HepG2 (cell line): ENCODE data around the gene MED19. TPM values are rescaled to one million over a fixed set of nuclear protein-coding genes. Genes with fewer than 3 reads are reported as not detected.

Experiments
- BCL6 ChIP-seq: IDR thresholded peaks from 2 replicates; pipeline ENCODE4 v1.6.1; 2016; ENCODE audit warnings: missing genetic modification reagents, missing compliant biosample characterization
- KMT2A ChIP-seq: sonication (generic); formaldehyde crosslinking; IDR thresholded peaks from 2 replicates; pipeline ENCODE4 v1.4.0; 2020; ENCODE audit warnings: missing genetic modification reagents
- MAF1 ChIP-seq: sonication (generic); formaldehyde crosslinking; IDR thresholded peaks from 2 replicates; pipeline ENCODE4 v1.5.0; 2020; ENCODE audit warnings: missing genetic modification reagents, borderline replicate concordance
- MEIS1 ChIP-seq: sonication (generic); formaldehyde crosslinking; IDR thresholded peaks from 2 replicates; pipeline ENCODE4 v1.9.0; 2021; ENCODE audit warnings: mild to moderate bottlenecking, missing genetic modification reagents, moderate library complexity, borderline replicate concordance
- MTA1 ChIP-seq: sonication (generic); formaldehyde crosslinking; IDR thresholded peaks from 2 replicates; pipeline ENCODE4 v1.4.0; 2020; ENCODE audit warnings: missing genetic modification reagents, mild to moderate bottlenecking, borderline replicate concordance
- MXD3 ChIP-seq: IDR thresholded peaks from 2 replicates; pipeline ENCODE4 v1.6.1; 2016; ENCODE audit warnings: mild to moderate bottlenecking, missing biosample characterization, missing genetic modification reagents
- POLR2G ChIP-seq: fragments of 200-400 bp; formaldehyde crosslinking; IDR thresholded peaks from 2 replicates; pipeline ENCODE4 v1.6.1; 2018; ENCODE audit warnings: mild to moderate bottlenecking, low read depth, low read length, moderate library complexity
- RAD21 ChIP-seq: fragments of 450-650 bp; formaldehyde crosslinking; IDR thresholded peaks from 2 replicates; pipeline ENCODE4 v1.5.0; 2020; ENCODE audit warnings: mild to moderate bottlenecking
- RARA ChIP-seq: IDR thresholded peaks from 2 replicates; pipeline ENCODE4 v1.6.1; 2016; ENCODE audit warnings: missing genetic modification reagents, missing compliant biosample characterization
- RARG ChIP-seq: sonication (generic); formaldehyde crosslinking; IDR thresholded peaks from 2 replicates; pipeline ENCODE4 v1.4.0; 2020; ENCODE audit warnings: low read depth, mild to moderate bottlenecking, missing genetic modification reagents
- RELA ChIP-seq: sonication (generic); formaldehyde crosslinking; IDR thresholded peaks from 2 replicates; pipeline ENCODE4 v1.4.0; 2020; ENCODE audit warnings: missing genetic modification reagents
- SMYD3 ChIP-seq: sonication (generic); formaldehyde crosslinking; IDR thresholded peaks from 2 replicates; pipeline ENCODE4 v1.8.1; 2023; ENCODE audit warnings: mild to moderate bottlenecking, missing genetic modification reagents
- THAP11 ChIP-seq: IDR thresholded peaks from 2 replicates; pipeline ENCODE4 v1.6.1; 2016; ENCODE audit warnings: missing biosample characterization, missing genetic modification reagents
- THAP9 ChIP-seq: sonication (generic); formaldehyde crosslinking; IDR thresholded peaks from 2 replicates; pipeline ENCODE4; 2020; ENCODE audit warnings: missing genetic modification reagents, mild to moderate bottlenecking, borderline replicate concordance
- ZFP91 ChIP-seq: sonication (generic); formaldehyde crosslinking; IDR thresholded peaks from 2 replicates; pipeline ENCODE4 v1.9.0; 2022; ENCODE audit warnings: missing genetic modification reagents, mild to moderate bottlenecking, borderline replicate concordance
- ZNF10 ChIP-seq: sonication (generic); formaldehyde crosslinking; IDR thresholded peaks from 2 replicates; pipeline ENCODE4 v1.4.0; 2020; ENCODE audit warnings: mild to moderate bottlenecking, low read depth, missing genetic modification reagents, borderline replicate concordance
- ZNF180 ChIP-seq: sonication (generic); formaldehyde crosslinking; IDR thresholded peaks from 2 replicates; pipeline ENCODE4 v1.4.0; 2020; ENCODE audit warnings: low read depth, missing genetic modification reagents, borderline replicate concordance
- ZNF44 ChIP-seq: sonication (generic); formaldehyde crosslinking; IDR thresholded peaks from 2 replicates; pipeline ENCODE4 v1.5.1; 2020; ENCODE audit warnings: mild to moderate bottlenecking, missing genetic modification reagents
- ZNF503 ChIP-seq: sonication (generic); formaldehyde crosslinking; IDR thresholded peaks from 2 replicates; pipeline ENCODE4 v1.4.0; 2020; ENCODE audit warnings: missing genetic modification reagents
- ZSCAN31 ChIP-seq: sonication (generic); formaldehyde crosslinking; IDR thresholded peaks from 2 replicates; pipeline ENCODE4 v1.5.0; 2020; ENCODE audit warnings: low read depth, mild to moderate bottlenecking, missing genetic modification reagents
- polyA plus RNA-seq, 8 experiments: library from polyadenylated mRNA; depleted of rRNA in 3 of 8; stranded (reverse) in 7 of 8; unstranded in 1 of 8; fragments of >200 nt; fragmentation: Illumina TruSeq in 4 of 8; extraction: Trizol in 4 of 8; gene quantifications; 2 replicates each; pipeline versions ENCODE4 v1.2.1 to v1.2.3, GENCODE V29; 2011 to 2016; ENCODE audit warnings: low read depth in 4 of 8, missing spikeins in 1 of 8, mixed read lengths in 1 of 8; ENCODE audit not compliant: insufficient read depth in 1 of 8
- total RNA-seq, 5 experiments: library from RNA; depleted of rRNA; stranded (reverse); fragments of >200 nt; fragmentation: Illumina TruSeq; extraction: Trizol; gene quantifications; 2 replicates each; pipeline ENCODE4 v1.2.3, GENCODE V29; 2016; ENCODE audit warnings: low read depth in 1 of 5

MED19 gene
- total and polyA plus RNA-seq, 2 of the 13 experiments (the other 11 are each of a cell fraction or from before 2014, with no cell fraction given), result 12.9 to 13.8 TPM

GRCh38 chr11:57712256-57713150, 488 bp upstream of the MED19 start, which contains the start of gene TMX2 (continued):
- TF ChIP-seq ZFP91 (CRISPR knock-in tag) (peak; percentile 76), MEIS1 (CRISPR knock-in tag) (peak; percentile 63; the same call in 1 of the 2 replicates), ZNF180 (CRISPR knock-in tag) (peak; percentile 52; the same call in 1 of the 2 replicates), RELA (CRISPR knock-in tag) (no peak), THAP11 (CRISPR knock-in tag) (peak; percentile 94), KMT2A (peak; percentile 77), POLR2G (peak; percentile 80), ZSCAN31 (CRISPR knock-in tag) (0 out of 2 replicates have a peak, but pooled peaks have one; percentile 55), RARA (no peak), SMYD3 (peak; percentile 75; the same call in 1 of the 2 replicates), ZNF503 (CRISPR knock-in tag) (0 out of 2 replicates have a peak, but pooled peaks have one; percentile 27), MXD3 (CRISPR knock-in tag) (no peak), RAD21 (CRISPR knock-in tag) (no peak), ZNF10 (no peak), MTA1 (0 out of 2 replicates have a peak, but pooled peaks have one; percentile 30), BCL6 (no peak), ZNF44 (CRISPR knock-in tag) (peak; percentile 85), MAF1 (CRISPR knock-in tag) (peak; percentile 47; the same call in 1 of the 2 replicates), RARG (CRISPR knock-in tag) (0 out of 2 replicates have a peak, but pooled peaks have one; percentile 21), THAP9 (CRISPR knock-in tag) (peak; percentile 99)
